Inflammatory macrophage (primary cell): Measurements from ENCODE around the gene AAK1.

Experiments used
- DNase-seq, 2 donors: peaks; one replicate each; pipeline ENCODE4 v3.0.0-alpha.2; 2020 to 2022

Gene AAK1

GRCh38 chr2:69531186-69531585, 112.4 kb downstream of the AAK1 start:
- DNase-seq = no peak

- no peak for DNase-seq
Observed at GRCh38 chr2:69529480-69529879, 114.1 kb downstream of the AAK1 start.

GRCh38 chr2:69525261-69525660, 118.3 kb downstream of the AAK1 start:
- DNase-seq = no peak

GRCh38 chr2:69524799-69525198, 118.7 kb downstream of the AAK1 start:
- no peak for DNase-seq

- DNase-seq = no peak
Observed at GRCh38 chr2:69521747-69522146, 121.8 kb downstream of the AAK1 start.

- DNase-seq = no peak
Observed at GRCh38 chr2:69518841-69519240, 124.7 kb downstream of the AAK1 start.

GRCh38 chr2:69517410-69517809, 126.1 kb downstream of the AAK1 start:
- no peak for DNase-seq

GRCh38 chr2:69514819-69515218, 128.7 kb downstream of the AAK1 start:
- DNase-seq = peak in 1 of 2 donors; percentile 45

- DNase-seq = no peak
Observed at GRCh38 chr2:69514406-69514805, 129.1 kb downstream of the AAK1 start.

GRCh38 chr2:69512446-69512845, 131.1 kb downstream of the AAK1 start:
- no peak for DNase-seq

- no peak for DNase-seq
Observed at GRCh38 chr2:69510204-69510603, 133.3 kb downstream of the AAK1 start.

- no peak for DNase-seq
Observed at GRCh38 chr2:69509750-69510140, 133.8 kb downstream of the AAK1 start.

- no peak for DNase-seq
Observed at GRCh38 chr2:69509011-69509749, 134.4 kb downstream of the AAK1 start.

GRCh38 chr2:69505710-69506109, 137.8 kb downstream of the AAK1 start:
- peak; percentile 77 to 94 for DNase-seq

- peak in 1 of 2 donors; percentile 26 for DNase-seq
Observed at GRCh38 chr2:69501301-69501700, 142.2 kb downstream of the AAK1 start.

- no peak for DNase-seq
Observed at GRCh38 chr2:69499966-69500365, 143.6 kb downstream of the AAK1 start.

- peak; percentile 39 to 48 for DNase-seq
Observed at GRCh38 chr2:69499242-69499641, 144.3 kb downstream of the AAK1 start.

GRCh38 chr2:69495861-69496260, 147.7 kb downstream of the AAK1 start:
- no peak for DNase-seq

- no peak for DNase-seq
Observed at GRCh38 chr2:69495008-69495407, 148.5 kb downstream of the AAK1 start.

GRCh38 chr2:69494126-69494525, 149.4 kb downstream of the AAK1 start:
- DNase-seq = no peak

- no peak for DNase-seq
Observed at GRCh38 chr2:69493268-69493667, 150.3 kb downstream of the AAK1 start.

GRCh38 chr2:69491864-69492263, 151.7 kb downstream of the AAK1 start:
- no peak for DNase-seq

- no peak for DNase-seq
Observed at GRCh38 chr2:69490486-69490885, 153.1 kb downstream of the AAK1 start.

GRCh38 chr2:69489793-69490192, 153.7 kb downstream of the AAK1 start:
- DNase-seq = peak; percentile 36 to 70

GRCh38 chr2:69483696-69484095, 159.8 kb downstream of the AAK1 start:
- no peak for DNase-seq
